Mucosa of rectum (tissue), 2 donors: ENCODE data around the gene MANEA.
"Not testable (repeated sequence)": the region's sequence is repeated elsewhere in the genome, so short reads cannot be mapped to it uniquely, and the experiment has no call there.

Experiments
- H3K27ac ChIP-seq, 2 donors: one replicate each; pipeline ENCODE4 v1.7.0; 2013; ENCODE audit warnings: inconsistent platforms in 2 of 2, low read depth in 2 of 2, low read length in 2 of 2
- H3K27me3 ChIP-seq, 2 donors: one replicate each; pipeline ENCODE4 v1.7.0; 2013; ENCODE audit warnings: low read length in 2 of 2; ENCODE audit not compliant: control insufficient read depth in 2 of 2, insufficient read depth in 2 of 2
- H3K36me3 ChIP-seq, 2 donors: one replicate each; pipeline ENCODE4 v1.7.0; 2013; ENCODE audit warnings: low read length in 2 of 2; ENCODE audit not compliant: control insufficient read depth in 2 of 2, insufficient read depth in 2 of 2
- H3K4me1 ChIP-seq, 2 donors: one replicate each; pipeline ENCODE4 v1.7.0; 2013; ENCODE audit warnings: low read length in 2 of 2, mild to moderate bottlenecking in 1 of 2; ENCODE audit not compliant: control insufficient read depth in 2 of 2, insufficient read depth in 2 of 2
- H3K4me3 ChIP-seq, 2 donors: one replicate each; pipeline ENCODE4 v1.7.0; 2013; ENCODE audit warnings: low read length in 2 of 2
- H3K9ac ChIP-seq, 2 donors: one replicate each; pipeline ENCODE4 v1.7.0; 2013; ENCODE audit warnings: low read length in 2 of 2, low read depth in 1 of 2, mild to moderate bottlenecking in 1 of 2
- H3K9me3 ChIP-seq, 2 donors: one replicate each; pipeline ENCODE4 v1.7.0; 2013; ENCODE audit warnings: low read length in 2 of 2; ENCODE audit not compliant: control insufficient read depth in 2 of 2
- donor health status: healthy.
- donor health status: Normal muscosa, but diverticular disease.

Gene MANEA

DNA sequence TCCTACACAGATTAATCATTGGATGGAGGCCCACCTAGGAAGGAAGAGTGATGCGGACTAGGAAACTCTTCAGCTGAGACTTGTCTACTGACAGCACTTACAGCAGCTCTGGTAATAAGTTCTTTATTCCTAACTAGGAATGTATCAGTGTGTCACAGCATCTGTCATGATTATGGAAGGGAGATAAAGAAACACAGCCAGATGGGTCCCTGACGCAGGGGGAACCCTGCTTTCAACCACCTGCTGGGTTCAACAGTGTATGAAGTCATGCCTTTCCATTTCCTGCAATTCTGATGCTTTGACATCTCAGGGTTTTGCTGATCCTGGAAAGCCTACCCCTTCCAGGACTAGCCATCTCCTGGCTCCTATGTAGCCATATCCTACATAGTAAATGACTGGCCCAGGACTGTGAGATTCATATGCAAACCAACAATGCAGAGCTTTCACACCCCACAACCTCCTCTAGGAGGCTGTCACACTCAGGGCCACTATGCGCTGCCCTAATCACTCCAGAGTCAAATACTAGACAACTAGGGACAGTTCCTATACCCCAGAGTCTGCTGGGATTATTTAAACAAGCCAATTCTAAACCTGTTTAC lies 29.0 kb upstream of the MANEA start:
- Histone ChIP-seq H3K9ac (no peak overlapping the region), H3K9me3 (no peaks in the 10 kb centered on the region)

DNA sequence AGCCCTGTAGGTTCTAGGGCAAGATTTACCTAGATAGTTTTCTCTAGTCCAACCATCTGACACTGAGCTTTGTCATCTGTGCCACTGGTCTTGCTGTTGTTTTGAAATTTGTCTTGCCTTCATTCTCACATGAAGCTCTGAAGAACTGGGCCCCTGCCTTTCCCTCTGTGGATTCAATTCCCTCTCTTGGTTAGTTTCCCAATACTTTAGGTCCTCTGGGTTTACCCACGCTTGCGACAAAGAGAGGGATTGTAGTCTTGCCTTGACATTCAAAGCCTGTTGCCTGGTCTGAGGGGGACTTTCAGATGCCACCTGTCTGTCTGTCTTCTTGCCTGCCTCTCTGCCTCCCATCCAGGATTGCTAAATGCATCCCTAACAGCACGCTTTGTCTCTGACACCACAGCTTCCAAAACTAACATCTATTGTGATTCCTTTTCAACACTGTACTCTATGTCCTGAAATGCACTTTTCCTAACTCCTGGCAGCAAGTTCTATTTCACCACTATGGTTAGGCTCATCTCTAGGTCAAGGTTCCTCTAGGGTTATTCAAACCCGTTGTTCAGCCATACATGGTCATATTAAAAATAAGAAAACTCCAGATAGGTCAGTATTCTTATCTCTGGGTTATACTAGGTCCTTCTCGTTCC lies 25.5 kb upstream of the MANEA start:
- H3K36me3 ChIP-seq, result no peaks in the 10 kb centered on the region
- H3K9ac ChIP-seq, result no peak overlapping the region
- H3K4me3 ChIP-seq, result no peak overlapping the region
- H3K27me3 ChIP-seq, result no peaks in the 10 kb centered on the region
- H3K4me1 ChIP-seq, result no peaks in the 10 kb centered on the region
- H3K9me3 ChIP-seq, result no peaks in the 10 kb centered on the region
- H3K27ac ChIP-seq, result no peak overlapping the region

More for the DNA sequence above, 29.0 kb upstream of the MANEA start:
- H3K4me3 ChIP-seq, result no peak overlapping the region
- no peaks in the 10 kb centered on the region for H3K27me3 ChIP-seq
- no peak overlapping the region for H3K27ac ChIP-seq
- no peaks in the 10 kb centered on the region for H3K4me1 ChIP-seq
- H3K36me3 ChIP-seq, result no peaks in the 10 kb centered on the region

- H3K36me3 ChIP-seq, result no peaks in the 10 kb centered on the region
- no peaks in the 10 kb centered on the region for H3K9me3 ChIP-seq
- H3K27ac ChIP-seq, result no peak overlapping the region
- H3K9ac ChIP-seq, result no peak overlapping the region
- H3K4me1 ChIP-seq, result no peaks in the 10 kb centered on the region
- H3K4me3 ChIP-seq, result no peak overlapping the region
- no peaks in the 10 kb centered on the region for H3K27me3 ChIP-seq
These were observed 23.5 kb upstream of the MANEA start for GRCh38 chr6:95553880-95554279.

DNA sequence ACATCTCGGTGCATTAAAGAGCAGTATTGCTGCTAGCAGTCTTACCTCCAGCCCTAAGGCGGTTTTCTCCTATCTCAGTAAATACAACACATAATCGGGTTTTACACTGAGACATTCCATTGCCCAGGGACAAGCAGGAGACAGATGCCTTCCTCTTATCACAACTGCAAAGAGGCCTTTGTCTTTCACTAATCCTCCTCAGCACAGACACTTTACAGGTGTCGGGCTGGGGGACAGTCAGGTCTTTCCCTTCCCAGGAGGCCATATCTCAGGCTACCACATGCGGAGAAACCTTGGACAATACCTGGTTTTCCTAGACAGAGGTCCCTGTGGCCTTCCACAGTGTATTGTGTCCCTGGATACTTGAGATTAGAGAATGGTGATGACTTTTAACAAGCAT lies 16.4 kb upstream of the MANEA start:
- not testable (repeated sequence) for H3K27me3 ChIP-seq, H3K27ac ChIP-seq, H3K36me3 ChIP-seq, H3K9me3 ChIP-seq, H3K4me3 ChIP-seq, H3K4me1 ChIP-seq, H3K9ac ChIP-seq

GRCh38 chr6:95569560-95569959 lies 7.8 kb upstream of the MANEA start:
- Histone ChIP-seq H3K27ac (no peak overlapping the region), H3K4me3 (no peak overlapping the region), H3K27me3 (no peaks in the 10 kb centered on the region), H3K36me3 (no peaks in the 10 kb centered on the region), H3K4me1 (no peaks in the 10 kb centered on the region), H3K9ac (no peak overlapping the region), H3K9me3 (no peaks in the 10 kb centered on the region)

DNA sequence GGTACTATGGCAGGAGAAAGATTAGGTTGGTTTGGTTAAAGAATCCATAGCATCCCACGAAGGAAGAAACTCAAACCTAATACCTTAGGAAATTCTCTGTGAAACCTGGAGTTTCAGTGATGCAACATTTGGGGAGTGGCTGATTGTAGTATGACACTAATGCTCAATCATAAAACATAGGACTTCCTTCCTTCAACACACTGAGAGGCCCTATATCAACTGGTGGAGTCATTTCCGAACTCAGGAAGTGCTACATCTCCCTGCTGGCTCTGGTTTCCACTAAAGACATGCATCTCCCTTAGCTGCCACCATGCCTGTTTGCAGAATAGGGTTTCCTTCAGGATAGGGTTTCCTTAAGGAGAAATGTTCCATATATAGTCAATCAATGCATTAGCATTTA lies 5.2 kb upstream of the MANEA start:
- H3K27ac ChIP-seq, result no peak overlapping the region

GRCh38 chr6:95574811-95575210 lies 2.5 kb upstream of the MANEA start:
- Histone ChIP-seq H3K4me1 (peaks cover 3 to 7% of the 10 kb centered on the region in 2 donors), H3K27me3 (no peaks in the 10 kb centered on the region), H3K9ac (no peak overlapping the region), H3K4me3 (no peak overlapping the region), H3K9me3 (no peaks in the 10 kb centered on the region), H3K27ac (no peak overlapping the region), H3K36me3 (no peaks in the 10 kb centered on the region)

More for the DNA sequence above, 5.2 kb upstream of the MANEA start:
- Histone ChIP-seq H3K9me3 (no peaks in the 10 kb centered on the region), H3K4me3 (no peak overlapping the region), H3K36me3 (no peaks in the 10 kb centered on the region), H3K9ac (no peak overlapping the region), H3K4me1 (no peaks in the 10 kb centered on the region), H3K27me3 (no peaks in the 10 kb centered on the region)

DNA sequence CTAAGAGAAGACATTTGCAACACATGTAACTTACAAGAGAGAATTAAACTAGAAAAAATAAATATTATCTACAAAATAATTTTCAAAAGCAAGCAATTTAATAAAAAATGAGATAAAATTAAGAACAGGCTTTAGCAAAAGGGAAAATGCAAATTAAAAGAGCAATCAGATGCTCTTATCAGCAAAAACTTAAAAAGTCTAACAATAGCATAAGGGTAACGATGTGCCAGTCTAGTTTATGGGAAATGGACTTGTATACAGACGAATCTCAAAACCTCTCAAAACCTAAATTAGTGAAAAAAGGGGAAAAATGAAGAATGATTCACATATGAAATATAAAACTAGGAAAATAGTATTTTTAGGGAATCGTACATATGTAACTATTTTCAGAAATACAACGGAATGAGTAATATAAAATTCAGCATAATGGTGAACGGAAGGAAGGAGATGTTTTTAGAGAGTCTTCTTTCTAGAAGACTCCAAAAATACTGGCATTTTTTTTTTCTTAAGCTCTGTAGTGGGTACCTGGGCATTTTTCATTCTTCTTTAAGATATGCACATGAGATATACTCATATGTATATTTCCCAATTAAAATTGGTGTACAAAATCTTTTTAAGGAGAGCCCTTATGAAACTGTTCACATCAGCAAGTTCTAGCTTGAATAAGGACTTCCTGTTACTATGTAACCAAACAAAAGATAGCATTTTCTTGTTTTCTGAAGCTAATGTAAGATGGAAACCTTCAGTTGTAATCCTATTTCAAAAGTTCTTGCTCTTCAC lies 927 bp upstream of the MANEA start:
- H3K9ac ChIP-seq, result peak overlapping the region; percentile 55 to 76

GRCh38 chr6:95576998-95577303 lies 384 bp upstream of the MANEA start:
- Histone ChIP-seq H3K36me3 (no peaks in the 10 kb centered on the region), H3K27me3 (no peaks in the 10 kb centered on the region), H3K4me1 (peaks cover 3 to 7% of the 10 kb centered on the region in 2 donors), H3K9ac (peak overlapping the region; percentile 55 to 76), H3K27ac (peak overlapping the region; percentile 76 to 92), H3K9me3 (no peaks in the 10 kb centered on the region), H3K4me3 (peak overlapping the region; percentile 82 to 89)

More for the DNA sequence above, 927 bp upstream of the MANEA start:
- no peaks in the 10 kb centered on the region for H3K9me3 ChIP-seq
- no peaks in the 10 kb centered on the region for H3K27me3 ChIP-seq
- H3K36me3 ChIP-seq, result no peaks in the 10 kb centered on the region
- H3K4me3 ChIP-seq, result peak overlapping the region; percentile 82 to 89
- peaks cover 3 to 7% of the 10 kb centered on the region in 2 donors for H3K4me1 ChIP-seq
- H3K27ac ChIP-seq, result peak overlapping the region; percentile 76 to 92

- Histone ChIP-seq H3K4me1 (peaks cover 3 to 7% of the 10 kb centered on the region in 2 donors), H3K27me3 (no peaks in the 10 kb centered on the region), H3K4me3 (peak overlapping the region; percentile 82 to 89), H3K27ac (peak overlapping the region; percentile 76 to 92), H3K9me3 (no peaks in the 10 kb centered on the region), H3K36me3 (no peaks in the 10 kb centered on the region), H3K9ac (peak overlapping the region; percentile 71 to 80)
These were observed 723 bp downstream of the MANEA start for GRCh38 chr6:95578106-95578410.
